Heart left ventricle (tissue), 16 donors: ENCODE data around the gene ITGA2. TPM values are rescaled to one million over a fixed set of nuclear protein-coding genes. Genes with fewer than 3 reads are reported as not detected.
A peak's percentile ranks its signal among the peaks of the same experiment; 100 is the strongest.

ENCODE experiments used
- ATAC-seq, 4 donors: fragments of 200-7000 bp; cut with Tn5 transposase; one replicate each; pipeline ENCODE4 v1.9.1; 2020 to 2022; ENCODE audit warnings: moderate library complexity in 4 of 4, mild to moderate bottlenecking in 3 of 4, moderate number of reproducible peaks in 1 of 4
- DNase-seq, 5 donors: peaks; one replicate each; pipeline ENCODE4 v3.0.0-alpha.2; 2020
- H3K27ac ChIP-seq, 12 donors: fragments of 200-600 bp; sonication (generic) in 4 of 12; one replicate each; pipeline versions ENCODE4 v1.5.0 to v1.8.0; 2016 to 2022; ENCODE audit warnings: mild to moderate bottlenecking in 2 of 12
- H3K27me3 ChIP-seq, 9 donors: fragments of 200-600 bp; sonication (generic) in 2 of 9; one replicate each; pipeline versions ENCODE4 v1.5.1 to v1.8.0; 2016 to 2022; ENCODE audit warnings: mild to moderate bottlenecking in 3 of 9
- H3K36me3 ChIP-seq, 9 donors: fragments of 200-600 bp; sonication (generic) in 2 of 9; one replicate each; pipeline versions ENCODE4 v1.5.0 to v1.8.0; 2018 to 2022; ENCODE audit warnings: mild to moderate bottlenecking in 2 of 9
- H3K4me1 ChIP-seq, 12 donors: fragments of 200-600 bp; sonication (generic) in 4 of 12; one replicate each; pipeline versions ENCODE4 v1.5.0 to v1.8.0; 2016 to 2022; ENCODE audit warnings: mild to moderate bottlenecking in 3 of 12
- H3K4me3 ChIP-seq, 12 donors: fragments of 200-600 bp; sonication (generic) in 4 of 12; one replicate each; pipeline versions ENCODE4 v1.5.0 to v1.8.0; 2017 to 2022; ENCODE audit warnings: mild to moderate bottlenecking in 9 of 12, moderate library complexity in 4 of 12
- H3K9me3 ChIP-seq, 12 donors: fragments of 200-600 bp; sonication (generic) in 4 of 12; one replicate each; pipeline versions ENCODE4 v1.5.0 to v1.8.0; 2016 to 2022; ENCODE audit warnings: mild to moderate bottlenecking in 1 of 12
- CTCF ChIP-seq, 12 donors: fragments of 200-600 bp; sonication (generic) in 4 of 12; IDR thresholded peaks; one replicate each; pipeline versions ENCODE4 v1.5.0 to v1.8.0; 2018 to 2022; ENCODE audit warnings: antibody characterized with exemption in 12 of 12, mild to moderate bottlenecking in 5 of 12
- POLR2A ChIP-seq, 2 donors: fragments of 450-650 bp; IDR thresholded peaks; one replicate each; pipeline ENCODE4 v1.6.1; 2017; ENCODE audit warnings: antibody characterized with exemption in 2 of 2, mild to moderate bottlenecking in 2 of 2, moderate library complexity in 2 of 2
- WGBS, 4 donors: extraction: QIAGEN DNeasy Blood & Tissue Kit in 2 of 4; methylation state at CpG; one replicate each; pipeline versions ENCODE4 v1.1.5 to v1.1.7; 2013 to 2018; 5-methylcytosine and 5-hydroxymethylcytosine counted together
- intact Hi-C, 10 donors: fragments of 100-400 bp; cut with DNase I; formaldehyde crosslinking; loops; one replicate each; pipeline versions ENCODE4 v1.11.1 to v1.14.2; 2022
- polyA plus RNA-seq, 2 donors: library from polyadenylated mRNA; stranded (reverse); fragments of 200-250 nt; gene quantifications; one replicate each; pipeline ENCODE4 v1.2.3, GENCODE V29; 2013
- total RNA-seq, 9 donors: library from RNA; depleted of rRNA in 2 of 9; stranded (reverse); fragments of >200 nt in 2 of 9; fragmentation: NEBNext Ultra II Directional in 3 of 9; extraction: Animal tissue kit (Norgen Biotek cat#: 25700) in 3 of 9; gene quantifications; one replicate each; pipeline versions ENCODE4 v1.1.0 to v1.2.4, GENCODE V29; 2016 to 2023
- donor health status: ischemic (EF 13 %, LVEDD 7.1; RV severe dilation, severe dysfunction).
- donor health status: healthy with polysubstance abuse.
- donor health status: DM: no; HTN: yes; CAD: no.
- donor health status: DM: no; HTN: no; CAD: no.
- donor health status: ischemic (EF 25% LVEDD 6.9; RV normal size, moderate dysfunction).
- donor health status: ischemic (EF 25% LVEDD 5.7; RV mildly dilated, moderate dysfunction).
- donor health status: healthy.
- donor health status: DM: yes; HTN: yes; CAD: no.
- donor health status: ischemic (EF 35%, LVEDD 5.7; RV mildly dilated, moderate dysfunction).
- donor health status: nonischemic (EF 11% LVEDD 7.7; RV severe dilation, severe dysfunction).
- donor health status: DM: yes; HTN: yes; CAD: no.
- donor health status: PGD.
- donor health status: ischemic (EF 29% LVEDD 5.4; RV normal size, mild dysfunction).
- donor health status: nonischemic (EF 23%, LVEDD 6.1; RV moderate dilation, normal function).

Gene ITGA2
- total and polyA plus RNA-seq, 11 donors: 0.23 to 10.7 (median 1.00) TPM

- Histone ChIP-seq H3K4me1 (peaks cover 0 to 4% (median 0%) of the 10 kb centered on the region in 12 donors), H3K4me3 (no peak overlapping the region), H3K36me3 (no peaks in the 10 kb centered on the region), H3K27ac (no peak overlapping the region), H3K27me3 (no peaks in the 10 kb centered on the region), H3K9me3 (peaks cover 0 to 10% (median 0%) of the 10 kb centered on the region in 12 donors)
- WGBS, 4 donors: 39 to 91% (median 72%) methylated on average over 4 of the region's 4 CpGs
- ATAC-seq (peak in 3 of 4 donors; percentile 79 to 90 (median 88)), DNase-seq (no peak)
- intact Hi-C loops: loop anchor here in 1 of 10 donors (10.0 kb wide), 1 partner anchor 53 kb away; no protein-coding TSS in a partner anchor
- no peak for TF ChIP-seq POLR2A (IDR thresholded peaks at IDR 0.05)
Observed at GRCh38 chr5:52981507-52981906, 7.6 kb upstream of the ITGA2 start.

DNA sequence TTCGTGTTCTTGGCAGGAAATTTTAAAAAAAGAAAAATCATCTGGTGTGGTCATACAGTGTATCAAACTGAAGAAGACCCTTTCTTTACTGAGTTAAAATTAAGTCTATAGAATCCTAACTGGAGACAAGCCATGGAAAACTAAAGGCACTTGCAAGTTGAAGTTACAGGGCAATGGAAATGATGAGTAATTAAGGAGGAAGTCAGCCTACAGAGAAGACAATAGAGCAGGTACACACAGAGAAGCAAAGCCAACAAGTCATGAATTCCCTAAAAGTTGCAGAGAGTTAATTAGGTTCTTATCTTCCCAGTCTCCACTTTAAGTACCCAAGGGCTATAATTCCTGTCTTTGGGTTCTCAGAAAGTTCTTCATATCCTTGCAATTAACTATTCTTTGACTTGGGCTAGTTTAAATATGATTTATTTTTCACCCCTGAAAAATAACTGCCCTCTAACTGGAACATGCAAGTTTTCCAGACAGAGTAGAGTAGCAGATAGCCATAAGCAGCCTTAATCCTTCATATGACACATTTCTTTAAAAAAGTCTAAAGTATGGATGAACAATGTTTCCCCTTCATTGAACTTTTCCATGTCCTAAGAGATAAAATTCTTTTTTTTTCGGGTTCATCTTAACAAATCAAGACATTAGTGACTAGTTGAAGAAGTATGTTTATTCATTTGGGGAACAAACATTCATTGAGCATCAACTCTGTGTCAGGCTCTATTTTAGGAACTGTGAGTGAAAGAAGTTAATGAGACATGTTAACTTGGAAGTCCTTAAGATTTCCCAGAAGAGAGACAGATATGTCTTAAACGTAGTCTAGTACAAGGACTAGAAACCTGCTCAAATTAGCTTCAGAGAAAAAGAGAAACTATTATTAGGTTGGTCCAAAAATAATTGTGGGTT is 5.2 kb upstream of the ITGA2 start:
- Histone ChIP-seq H3K9me3 (no peaks in the 10 kb centered on the region), H3K27me3 (peaks cover 0 to 4% (median 0%) of the 10 kb centered on the region in 9 donors), H3K27ac (peak overlapping the region in 1 of 12 donors; percentile 24), H3K36me3 (no peaks in the 10 kb centered on the region), H3K4me1 (peaks cover 0 to 9% (median 5%) of the 10 kb centered on the region in 12 donors), H3K4me3 (no peak overlapping the region)
- TF ChIP-seq POLR2A (IDR thresholded peaks at IDR 0.05): no peak
- no peak for TF ChIP-seq CTCF (IDR thresholded peaks at IDR 0.05)
- DNase-seq: no peak
- no peak for ATAC-seq
- 39 to 55% (median 44%) methylated on average over 3 of the region's 3 CpGs for WGBS, 4 donors
- intact Hi-C loops: loop anchor here in 1 of 10 donors (10.0 kb wide), 1 partner anchor 51 kb away; no protein-coding TSS in a partner anchor

- no peak overlapping the region for H3K27ac ChIP-seq
- ATAC-seq (no peak), DNase-seq (no peak)
- intact Hi-C loops: loop anchor here in 2 of 10 donors (5.0 to 10.0 kb wide), 2 partner anchors 42 to 49 kb away; no protein-coding TSS in a partner anchor
- no peak overlapping the region for H3K4me3 ChIP-seq
- 94 to 97% (median 94%) methylated on average over 3 of the region's 3 CpGs for WGBS, 4 donors
- H3K27me3 ChIP-seq: peaks cover 0 to 9% (median 0%) of the 10 kb centered on the region in 9 donors
- H3K9me3 ChIP-seq: no peaks in the 10 kb centered on the region
- H3K4me1 ChIP-seq: peaks cover 0 to 16% (median 10%) of the 10 kb centered on the region in 12 donors
- TF ChIP-seq POLR2A (IDR thresholded peaks at IDR 0.05) (no peak), CTCF (IDR thresholded peaks at IDR 0.05) (no peak)
- no peaks in the 10 kb centered on the region for H3K36me3 ChIP-seq
Observed at GRCh38 chr5:52985306-52985705, 3.8 kb upstream of the ITGA2 start.

DNA sequence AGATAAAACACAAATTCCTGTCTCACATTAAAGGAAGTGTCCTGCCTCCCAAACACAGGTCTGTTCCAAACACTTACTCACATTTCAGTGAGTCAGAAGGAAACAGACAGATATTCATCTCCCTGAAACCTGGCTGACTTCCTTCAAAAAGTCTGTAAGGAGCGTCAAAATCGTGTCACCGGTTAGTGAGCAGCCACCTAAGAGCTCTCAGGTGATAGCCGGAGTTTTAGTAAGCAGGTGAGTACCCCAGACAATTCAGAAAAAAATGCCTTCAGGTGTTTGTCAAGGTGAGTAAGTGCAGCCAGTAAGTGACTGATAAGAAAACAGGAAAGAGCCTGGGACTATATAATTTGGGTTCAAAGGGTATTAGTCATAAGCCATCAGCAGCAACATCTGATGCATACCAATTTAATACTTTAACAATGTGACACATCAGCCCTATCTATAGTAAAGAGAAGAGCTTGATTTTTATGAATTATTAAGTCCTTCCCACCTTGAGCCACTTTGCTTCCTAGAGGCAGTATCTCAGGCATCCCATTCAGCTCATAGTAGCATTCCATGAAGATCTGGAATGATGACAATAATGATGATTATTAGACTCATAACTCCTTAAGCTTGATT is 1.3 kb upstream of the ITGA2 start:
- TF ChIP-seq POLR2A (IDR thresholded peaks at IDR 0.05) (no peak), CTCF (IDR thresholded peaks at IDR 0.05) (no peak)
- peaks cover 0 to 9% (median 0%) of the 10 kb centered on the region in 9 donors for H3K27me3 ChIP-seq
- no peak overlapping the region for H3K4me3 ChIP-seq
- peak overlapping the region in 2 of 12 donors; percentile 21 to 45 for H3K27ac ChIP-seq
- H3K9me3 ChIP-seq: no peaks in the 10 kb centered on the region
- peaks cover 0 to 22% (median 10%) of the 10 kb centered on the region in 12 donors for H3K4me1 ChIP-seq
- ATAC-seq (peak in 2 of 4 donors; percentile 21 to 23), DNase-seq (no peak)
- intact Hi-C loops: loop anchor here in 2 of 10 donors (5.0 to 10.0 kb wide), 2 partner anchors 39 to 47 kb away; no protein-coding TSS in a partner anchor
- 68 to 75% (median 70%) methylated on average over 4 of the region's 4 CpGs for WGBS, 4 donors
- no peaks in the 10 kb centered on the region for H3K36me3 ChIP-seq
